C4-2B (cell line): ENCODE results near the gene KCNH3.

Experiments used
- CTCF ChIP-seq: fragments of 450-650 bp; conservative IDR thresholded peaks from 2 replicates; pipeline ENCODE4 v1.5.1; 2017; ENCODE audit warnings: mild to moderate bottlenecking
- ZFX ChIP-seq: fragments of 450-650 bp; IDR thresholded peaks from 2 replicates; pipeline ENCODE4 v1.6.1; 2017

GRCh38 chr12:49529414-49529813 is 9.4 kb upstream of the KCNH3 start:
- TF ChIP-seq CTCF = no peak
- no peak for TF ChIP-seq ZFX
